ENCODE results near the gene MMP14.

DNA sequence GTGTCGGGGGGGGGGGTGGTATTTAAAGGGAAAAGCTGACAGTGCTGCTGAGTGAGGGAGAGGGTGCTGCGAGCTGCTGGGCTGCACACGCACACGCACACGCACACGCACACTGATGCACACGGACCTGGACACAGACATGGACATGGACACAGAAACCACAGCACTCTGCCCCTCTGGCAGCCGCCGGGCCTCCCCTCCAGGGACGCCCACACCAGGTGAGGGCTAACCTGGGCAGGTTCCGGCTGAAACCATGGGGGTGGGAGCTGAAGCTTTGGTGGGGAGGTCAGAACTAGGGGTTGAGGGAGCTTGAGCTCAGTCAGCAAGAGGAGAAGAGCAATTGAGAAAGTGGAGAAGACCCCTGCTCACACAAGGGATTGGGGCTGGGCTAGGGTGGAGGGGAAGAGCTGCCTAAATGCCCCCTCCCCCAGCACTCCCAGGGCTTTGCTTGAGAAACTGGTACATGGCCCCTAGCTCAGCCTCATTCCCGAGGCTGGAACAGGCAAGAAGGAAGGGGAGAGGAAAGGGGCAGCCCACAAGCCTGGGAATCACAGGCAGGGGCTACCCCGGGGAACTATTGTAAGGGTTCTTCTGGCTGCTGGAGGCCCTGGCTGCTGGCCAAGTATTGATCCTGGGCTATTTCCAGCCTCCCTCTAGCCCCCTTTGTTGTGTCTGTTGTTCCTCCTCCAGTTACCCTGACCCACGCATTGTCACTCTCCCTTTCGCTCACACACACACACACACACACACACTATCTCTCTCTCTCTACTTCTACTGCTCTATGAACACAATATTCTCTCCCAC lies 47.0 kb downstream of the MMP14 start, which contains the start of gene REM2:
- TF ChIP-seq, protein P1, sequence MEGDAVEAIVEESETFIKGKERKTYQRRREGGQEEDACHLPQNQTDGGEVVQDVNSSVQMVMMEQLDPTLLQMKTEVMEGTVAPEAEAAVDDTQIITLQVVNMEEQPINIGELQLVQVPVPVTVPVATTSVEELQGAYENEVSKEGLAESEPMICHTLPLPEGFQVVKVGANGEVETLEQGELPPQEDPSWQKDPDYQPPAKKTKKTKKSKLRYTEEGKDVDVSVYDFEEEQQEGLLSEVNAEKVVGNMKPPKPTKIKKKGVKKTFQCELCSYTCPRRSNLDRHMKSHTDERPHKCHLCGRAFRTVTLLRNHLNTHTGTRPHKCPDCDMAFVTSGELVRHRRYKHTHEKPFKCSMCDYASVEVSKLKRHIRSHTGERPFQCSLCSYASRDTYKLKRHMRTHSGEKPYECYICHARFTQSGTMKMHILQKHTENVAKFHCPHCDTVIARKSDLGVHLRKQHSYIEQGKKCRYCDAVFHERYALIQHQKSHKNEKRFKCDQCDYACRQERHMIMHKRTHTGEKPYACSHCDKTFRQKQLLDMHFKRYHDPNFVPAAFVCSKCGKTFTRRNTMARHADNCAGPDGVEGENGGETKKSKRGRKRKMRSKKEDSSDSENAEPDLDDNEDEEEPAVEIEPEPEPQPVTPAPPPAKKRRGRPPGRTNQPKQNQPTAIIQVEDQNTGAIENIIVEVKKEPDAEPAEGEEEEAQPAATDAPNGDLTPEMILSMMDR (IDR thresholded peaks at IDR 0.05; ENCODE audit: low read length), result no peak
- TF ChIP-seq EZH2 (optimal IDR thresholded peaks at IDR 0.05; ENCODE audit: low read depth, low read length), result no peak

Data from MM.1S (cell line).